ENCODE measurements around the gene FARP1. TPM values are rescaled to one million over a fixed set of nuclear protein-coding genes. Genes with fewer than 3 reads are reported as not detected.

FARP1 gene
- total and polyA plus RNA-seq, 2 of the 13 experiments (the other 11 are each of a cell fraction or from before 2014, with no cell fraction given): 70.6 to 126 TPM

DNA sequence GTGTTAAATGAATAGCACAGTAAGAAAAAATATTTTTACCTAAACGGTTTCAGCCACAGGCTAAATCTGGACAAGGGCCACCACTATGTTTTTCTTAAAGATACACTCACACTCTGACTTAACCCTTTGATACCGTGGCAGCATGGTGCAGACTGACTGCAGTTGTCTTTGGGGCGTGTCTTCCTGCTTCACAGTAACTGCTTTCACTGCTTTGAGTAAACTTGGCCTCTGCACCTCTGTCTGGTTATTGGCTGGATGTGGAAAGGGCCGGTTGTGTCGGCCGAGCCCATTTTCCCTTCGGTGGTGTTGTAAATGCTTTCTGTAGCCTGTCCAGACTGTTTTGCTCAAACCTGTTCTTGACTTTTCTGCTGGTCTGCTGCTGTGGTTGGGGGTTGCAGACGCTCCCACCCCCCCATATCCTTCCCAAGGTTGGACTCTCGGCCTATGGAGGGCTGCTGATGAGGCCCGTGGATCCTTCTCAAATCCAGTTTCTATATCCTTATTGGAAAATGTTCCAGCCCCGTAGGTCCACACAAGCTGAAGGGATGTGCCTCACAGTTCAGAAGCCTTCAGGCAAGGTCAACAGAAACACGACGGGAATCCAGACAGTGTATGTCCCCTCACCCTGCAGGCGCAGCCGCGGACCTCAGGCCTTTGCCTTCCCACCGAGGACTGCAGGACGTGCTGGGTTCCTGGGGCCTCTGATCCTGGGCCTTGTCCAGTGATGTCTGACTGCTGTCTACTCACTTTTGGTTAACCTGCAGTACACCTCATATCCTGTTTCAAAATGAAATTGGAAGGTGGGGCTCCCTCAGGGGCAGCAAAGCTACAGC, 124.4 kb downstream of the FARP1 start (continued):
- TF ChIP-seq ZNF121 (CRISPR knock-in tag; IDR thresholded peaks at IDR 0.05) (peak; percentile 10; the same call in 1 of the 2 replicates), RBM22 (optimal IDR thresholded peaks at IDR 0.05; ENCODE audit: low read length) (peak; percentile 40), BATF2 (CRISPR knock-in tag; IDR thresholded peaks at IDR 0.05) (no peak), HNF4G (IDR thresholded peaks at IDR 0.05; ENCODE audit: borderline replicate concordance, low read depth, low read length) (peak; percentile 66; the same call in 1 of the 2 replicates), HNF4G (CRISPR knock-in tag; IDR thresholded peaks at IDR 0.05; ENCODE audit: borderline replicate concordance, low read depth) (no peak), KMT2B (CRISPR knock-in tag; IDR thresholded peaks at IDR 0.05) (peak; percentile 33; the same call in 1 of the 2 replicates), SP5 (CRISPR knock-in tag; IDR thresholded peaks at IDR 0.05; ENCODE audit: borderline replicate concordance, low read depth) (peak; percentile 91), ZBTB34 (CRISPR knock-in tag; IDR thresholded peaks at IDR 0.05) (peak; percentile 29; the same call in 1 of the 2 replicates), MEIS2 (CRISPR knock-in tag; IDR thresholded peaks at IDR 0.05) (0 out of 2 replicates have a peak, but pooled peaks have one; percentile 41), SIX4 (CRISPR knock-in tag; IDR thresholded peaks at IDR 0.05) (peak; percentile 29; the same call in 1 of the 2 replicates), ZBTB7A (CRISPR knock-in tag; IDR thresholded peaks at IDR 0.05) (0 out of 2 replicates have a peak, but pooled peaks have one; percentile 40), GFI1 (CRISPR knock-in tag; IDR thresholded peaks at IDR 0.05; ENCODE audit: borderline replicate concordance) (peak; percentile 40; the same call in 1 of the 2 replicates), NKX3-1 (CRISPR knock-in tag; IDR thresholded peaks at IDR 0.05) (no peak), ZNF331 (CRISPR knock-in tag; IDR thresholded peaks at IDR 0.05) (peak; percentile 46), SSRP1 (CRISPR knock-in tag; IDR thresholded peaks at IDR 0.05) (no peak), ZNF569 (CRISPR knock-in tag; IDR thresholded peaks at IDR 0.05; ENCODE audit: borderline replicate concordance) (no peak), ZNF383 (CRISPR knock-in tag; IDR thresholded peaks at IDR 0.05; ENCODE audit: borderline replicate concordance) (no peak), SALL1 (CRISPR knock-in tag; IDR thresholded peaks at IDR 0.05) (peak; percentile 71), SKI (IDR thresholded peaks at IDR 0.05; ENCODE audit: partially characterized antibody) (peak; percentile 75), HDAC2 (CRISPR knock-in tag; IDR thresholded peaks at IDR 0.05) (peak; percentile 87), ZBTB3 (CRISPR knock-in tag; IDR thresholded peaks at IDR 0.05; ENCODE audit: borderline replicate concordance, low read depth) (peak; percentile 79), ZNF580 (CRISPR knock-in tag; IDR thresholded peaks at IDR 0.05; ENCODE audit: borderline replicate concordance, low read depth) (peak; percentile 43; the same call in 1 of the 2 replicates), ZBTB38 (CRISPR knock-in tag; IDR thresholded peaks at IDR 0.05) (0 out of 2 replicates have a peak, but pooled peaks have one; percentile 24), ZNF660 (CRISPR knock-in tag; IDR thresholded peaks at IDR 0.05; ENCODE audit: borderline replicate concordance, low read depth) (no peak), ZNF468 (CRISPR knock-in tag; IDR thresholded peaks at IDR 0.05) (0 out of 2 replicates have a peak, but pooled peaks have one; percentile 29), ZNF317 (CRISPR knock-in tag; IDR thresholded peaks at IDR 0.05) (0 out of 2 replicates have a peak, but pooled peaks have one; percentile 18)
- TF ChIP-seq, protein P1, sequence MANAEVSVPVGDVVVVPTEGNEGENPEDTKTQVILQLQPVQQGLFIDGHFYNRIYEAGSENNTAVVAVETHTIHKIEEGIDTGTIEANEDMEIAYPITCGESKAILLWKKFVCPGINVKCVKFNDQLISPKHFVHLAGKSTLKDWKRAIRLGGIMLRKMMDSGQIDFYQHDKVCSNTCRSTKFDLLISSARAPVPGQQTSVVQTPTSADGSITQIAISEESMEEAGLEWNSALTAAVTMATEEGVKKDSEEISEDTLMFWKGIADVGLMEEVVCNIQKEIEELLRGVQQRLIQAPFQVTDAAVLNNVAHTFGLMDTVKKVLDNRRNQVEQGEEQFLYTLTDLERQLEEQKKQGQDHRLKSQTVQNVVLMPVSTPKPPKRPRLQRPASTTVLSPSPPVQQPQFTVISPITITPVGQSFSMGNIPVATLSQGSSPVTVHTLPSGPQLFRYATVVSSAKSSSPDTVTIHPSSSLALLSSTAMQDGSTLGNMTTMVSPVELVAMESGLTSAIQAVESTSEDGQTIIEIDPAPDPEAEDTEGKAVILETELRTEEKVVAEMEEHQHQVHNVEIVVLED (CRISPR knock-in tag; IDR thresholded peaks at IDR 0.05; ENCODE audit: borderline replicate concordance): no peak; the same call in 1 of the 2 replicates

All from HepG2 (cell line).